Measurements from ENCODE around the gene NEK6.

GRCh38 chr9:124313940-124314339, 56.2 kb downstream of the NEK6 start:
- TF ChIP-seq POLR2AphosphoS5 (IDR thresholded peaks at IDR 0.05; ENCODE audit: low read length): no peak
- TF ChIP-seq SREBF1 (IDR thresholded peaks at IDR 0.05; ENCODE audit: low read length): no peak
- TF ChIP-seq GABPA (IDR thresholded peaks at IDR 0.05; ENCODE audit: low read depth): no peak
- TF ChIP-seq PML (IDR thresholded peaks at IDR 0.05; ENCODE audit: low read length): no peak

Data from GM12878 (cell line).